Large intestine (tissue), 3 donors: ENCODE measurements around the gene SPECC1L. TPM values are rescaled to one million over a fixed set of nuclear protein-coding genes. Genes with fewer than 3 reads are reported as not detected.
"Not testable (repeated sequence)": the region's sequence is repeated elsewhere in the genome, so short reads cannot be mapped to it uniquely, and the experiment has no call there.

ENCODE experiments used
- DNase-seq, 2 donors: peaks; one replicate each; pipeline versions ENCODE4 v3.0.0 to v3.0.0-alpha.2; 2013
- H3K27ac ChIP-seq: one replicate; pipeline ENCODE4 v1.5.1; 2013; ENCODE audit warnings: low read length
- H3K27me3 ChIP-seq: 2 replicates; pipeline ENCODE4 v1.6.1; 2013; ENCODE audit warnings: low read length; ENCODE audit not compliant: control insufficient read depth, insufficient read depth
- H3K36me3 ChIP-seq: 2 replicates; pipeline ENCODE4 v1.6.1; 2013; ENCODE audit warnings: low read length; ENCODE audit not compliant: control insufficient read depth, insufficient read depth
- H3K4me1 ChIP-seq: one replicate; pipeline ENCODE4 v1.6.1; 2013; ENCODE audit warnings: low read length; ENCODE audit not compliant: control insufficient read depth, insufficient read depth
- H3K4me3 ChIP-seq: one replicate; pipeline ENCODE4 v1.5.1; 2013; ENCODE audit warnings: low read length
- H3K9me3 ChIP-seq: one replicate; pipeline ENCODE4 v1.6.1; 2013; ENCODE audit warnings: mild to moderate bottlenecking, low read depth, low read length, moderate library complexity; ENCODE audit not compliant: control insufficient read depth
- WGBS: methylation state at CpG from one replicate; pipeline ENCODE4 v1.1.5; 2013; ENCODE audit warnings: low lambda C conversion rate; ENCODE audit not compliant: insufficient coverage; 5-methylcytosine and 5-hydroxymethylcytosine counted together
- polyA plus RNA-seq: library from polyadenylated mRNA; unstranded; fragments of 120-200 nt; gene quantifications from one replicate; pipeline ENCODE4 v1.2.1, GENCODE V29; 2013

SPECC1L gene
- polyA plus RNA-seq, 1 donor = 28.9 TPM

GRCh38 chr22:24284747-24285203 lies 14.1 kb downstream of the SPECC1L start:
- H3K36me3 ChIP-seq = no peaks in the 10 kb centered on the region
- 73% methylated on average over 1 of the region's 2 CpGs for WGBS
- DNase-seq = no peak
- H3K4me1 ChIP-seq = peaks cover 14% of the 10 kb centered on the region
- H3K27me3 ChIP-seq = no peaks in the 10 kb centered on the region
- H3K27ac ChIP-seq = no peak overlapping the region
- H3K4me3 ChIP-seq = no peak overlapping the region
- no peaks in the 10 kb centered on the region for H3K9me3 ChIP-seq

DNA sequence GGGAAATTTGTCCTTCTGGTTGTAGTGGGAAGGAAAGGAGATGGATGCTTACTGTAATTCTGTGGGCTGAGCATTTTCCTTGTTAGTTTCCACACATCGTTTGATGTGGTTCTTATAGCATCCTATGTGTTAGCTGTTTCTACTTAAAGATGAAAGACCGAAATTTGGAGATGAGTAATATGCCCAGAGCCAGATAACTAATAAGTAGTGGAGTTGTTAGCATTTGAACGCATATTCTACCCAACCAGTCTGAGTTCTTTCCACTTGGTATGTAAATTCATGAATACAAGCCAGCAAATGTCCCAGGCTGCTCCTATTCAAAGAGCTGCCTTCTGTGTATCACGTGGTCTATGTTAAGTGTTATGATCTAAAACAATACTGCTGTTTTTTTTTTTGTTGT lies 14.6 kb downstream of the SPECC1L start:
- Histone ChIP-seq H3K4me3 (no peak overlapping the region), H3K27me3 (no peaks in the 10 kb centered on the region), H3K27ac (no peak overlapping the region), H3K4me1 (peaks cover 18% of the 10 kb centered on the region), H3K9me3 (no peaks in the 10 kb centered on the region), H3K36me3 (no peaks in the 10 kb centered on the region)
- no peak for DNase-seq
- no CpG with 5 or more reads among the region's 4 CpGs for WGBS

DNA sequence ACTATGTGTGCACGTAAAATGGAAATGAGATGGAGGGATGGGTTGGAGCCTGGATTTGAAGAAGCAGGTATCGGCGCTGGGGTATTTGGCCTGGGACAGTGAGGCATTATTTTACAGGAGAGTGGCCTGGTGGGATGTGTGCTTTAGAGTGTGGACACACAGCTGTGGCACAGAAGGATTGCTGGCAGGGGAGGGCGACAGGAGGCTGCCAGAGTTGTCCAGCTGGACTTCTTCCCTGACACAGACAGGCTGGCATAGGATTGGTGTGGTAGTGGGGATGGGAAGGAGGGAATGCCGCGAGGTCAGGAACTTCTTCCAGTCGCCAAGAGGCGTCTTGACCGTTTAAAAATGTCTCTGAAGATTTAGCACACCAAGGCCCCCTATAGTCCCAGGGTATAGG lies 16.6 kb downstream of the SPECC1L start:
- not testable (repeated sequence) for H3K27ac ChIP-seq, H3K27me3 ChIP-seq, DNase-seq, H3K36me3 ChIP-seq, H3K4me3 ChIP-seq, H3K9me3 ChIP-seq
- WGBS = no CpG with 5 or more reads among the region's 9 CpGs
- peaks cover 24% of the 10 kb centered on the region for H3K4me1 ChIP-seq

DNA sequence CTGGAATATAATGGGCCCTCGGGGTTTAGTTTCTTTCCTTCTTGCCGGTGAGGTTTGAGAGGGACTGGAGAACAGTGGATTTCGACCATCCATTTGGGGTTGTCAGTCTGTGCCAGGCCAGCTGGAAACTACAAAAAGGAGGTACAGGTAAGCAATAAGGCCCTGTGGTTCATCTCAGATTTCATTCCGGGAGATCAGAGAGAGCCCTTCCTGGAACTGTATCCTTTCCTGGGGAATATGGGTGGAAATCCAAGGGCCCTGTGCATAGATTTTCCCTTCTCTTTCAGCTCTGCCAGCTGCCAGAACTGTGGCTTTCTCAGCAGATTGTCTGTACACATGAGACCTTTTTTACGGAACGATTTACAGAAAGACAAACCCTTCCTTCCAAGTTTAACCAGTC lies 17.2 kb downstream of the SPECC1L start:
- H3K27ac ChIP-seq, H3K4me3 ChIP-seq, H3K9me3 ChIP-seq, H3K36me3 ChIP-seq, DNase-seq, H3K27me3 ChIP-seq: not testable (repeated sequence)
- WGBS = no CpG with 5 or more reads among the region's 6 CpGs
- peaks cover 24% of the 10 kb centered on the region for H3K4me1 ChIP-seq

DNA sequence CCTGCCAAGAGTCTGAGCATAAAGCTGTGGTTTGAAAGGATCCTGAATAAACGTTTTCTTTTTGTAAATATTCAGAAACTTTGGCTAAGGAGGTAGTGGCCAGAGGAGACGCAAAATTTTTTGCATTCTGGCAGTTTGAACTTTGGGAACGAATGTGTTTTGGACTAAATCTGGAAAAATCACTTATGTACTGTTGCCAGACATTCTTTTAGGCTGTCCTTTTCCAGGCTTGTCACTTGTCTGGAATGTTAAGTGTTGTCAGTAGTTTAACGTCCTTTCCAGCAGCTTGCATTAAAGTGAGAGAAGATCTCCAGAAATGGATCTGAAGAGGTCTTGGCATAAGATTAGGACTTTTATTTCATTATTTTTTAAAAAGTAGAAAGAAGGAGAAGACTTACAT lies 18.5 kb downstream of the SPECC1L start:
- peaks cover 28% of the 10 kb centered on the region for H3K4me1 ChIP-seq
- H3K9me3 ChIP-seq = no peaks in the 10 kb centered on the region
- peak in 1 of 2 donors; percentile 30 for DNase-seq
- H3K4me3 ChIP-seq = no peak overlapping the region
- H3K36me3 ChIP-seq = no peaks in the 10 kb centered on the region
- H3K27me3 ChIP-seq = no peaks in the 10 kb centered on the region
- peak overlapping the region; percentile 34 for H3K27ac ChIP-seq
- 79% methylated on average over 2 of the region's 4 CpGs for WGBS

DNA sequence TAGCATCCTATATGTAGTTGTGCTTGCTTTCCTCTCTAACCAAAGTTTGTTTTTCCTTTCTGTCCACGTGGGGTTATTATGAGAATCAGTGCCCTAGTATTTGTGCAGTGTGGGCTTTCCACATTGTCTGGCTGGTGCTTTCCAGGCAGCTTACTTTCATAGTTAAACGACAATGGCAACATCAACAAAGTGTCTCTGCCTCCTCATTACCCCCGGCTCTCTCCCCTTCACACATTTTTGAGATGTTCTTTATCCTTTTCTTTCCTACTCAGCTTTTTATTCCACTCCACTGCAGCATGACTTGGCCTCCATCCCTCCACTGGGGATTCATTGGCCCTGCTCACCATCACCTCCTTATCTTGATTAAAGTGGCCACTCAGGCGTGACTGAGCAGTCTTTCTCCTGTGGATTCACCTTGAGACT lies 19.1 kb downstream of the SPECC1L start:
- Histone ChIP-seq H3K4me3 (no peak overlapping the region), H3K27me3 (no peaks in the 10 kb centered on the region), H3K36me3 (no peaks in the 10 kb centered on the region), H3K4me1 (peaks cover 28% of the 10 kb centered on the region), H3K9me3 (no peaks in the 10 kb centered on the region), H3K27ac (peak overlapping the region; percentile 34)
- 45% methylated on average over 2 of the region's 4 CpGs for WGBS
- DNase-seq = no peak

GRCh38 chr22:24290459-24290858 lies 19.8 kb downstream of the SPECC1L start:
- H3K27ac ChIP-seq = no peak overlapping the region
- no peaks in the 10 kb centered on the region for H3K36me3 ChIP-seq
- H3K4me3 ChIP-seq = no peak overlapping the region
- no peaks in the 10 kb centered on the region for H3K27me3 ChIP-seq
- no peak for DNase-seq
- peaks cover 28% of the 10 kb centered on the region for H3K4me1 ChIP-seq
- H3K9me3 ChIP-seq = no peaks in the 10 kb centered on the region

GRCh38 chr22:24291515-24292201 lies 21.0 kb downstream of the SPECC1L start:
- H3K4me3 ChIP-seq = no peak overlapping the region
- no peaks in the 10 kb centered on the region for H3K36me3 ChIP-seq
- H3K27me3 ChIP-seq = no peaks in the 10 kb centered on the region
- WGBS = 80% methylated on average over 1 of the region's 3 CpGs
- no peaks in the 10 kb centered on the region for H3K9me3 ChIP-seq
- H3K4me1 ChIP-seq = peaks cover 23% of the 10 kb centered on the region
- peak overlapping the region; percentile 40 for H3K27ac ChIP-seq
- DNase-seq = no peak

GRCh38 chr22:24292202-24292830 lies 21.7 kb downstream of the SPECC1L start:
- H3K36me3 ChIP-seq, H3K4me3 ChIP-seq, H3K27me3 ChIP-seq, H3K9me3 ChIP-seq: not testable (repeated sequence)
- peaks cover 21% of the 10 kb centered on the region for H3K4me1 ChIP-seq
- no CpG with 5 or more reads among the region's 3 CpGs for WGBS
- peak overlapping the region; percentile 40 for H3K27ac ChIP-seq
- DNase-seq = peak in 1 of 2 donors; percentile 71

DNA sequence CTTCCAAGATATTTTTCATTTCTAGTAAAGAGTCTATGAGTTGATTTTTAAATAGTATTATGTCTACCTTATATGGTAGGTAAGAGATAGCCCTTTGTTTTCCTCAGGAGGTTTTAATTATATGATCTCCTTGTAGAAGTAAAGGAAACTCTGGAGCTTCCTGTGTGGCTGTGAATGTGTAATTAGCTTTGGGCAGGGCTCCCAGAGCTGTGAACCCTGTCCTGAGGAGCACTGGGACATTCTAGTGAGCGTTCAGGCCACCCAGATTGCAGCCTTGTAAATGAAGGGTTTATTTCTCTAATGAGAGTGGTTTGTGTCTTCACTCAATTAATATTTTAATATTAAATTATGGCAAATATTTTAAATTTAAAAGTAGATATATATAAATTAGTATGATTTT lies 24.3 kb downstream of the SPECC1L start:
- not testable (repeated sequence) for H3K9me3 ChIP-seq, H3K4me3 ChIP-seq, H3K36me3 ChIP-seq, H3K27me3 ChIP-seq
- H3K27ac ChIP-seq = peak overlapping the region; percentile 33
- DNase-seq = peak in 1 of 2 donors; percentile 25
- H3K4me1 ChIP-seq = peaks cover 17% of the 10 kb centered on the region
- no CpG with 5 or more reads among the region's 1 CpG for WGBS
